ENCODE results near the gene CLEC4D.
A peak's percentile ranks its signal among the peaks of the same experiment; 100 is the strongest.

DNA sequence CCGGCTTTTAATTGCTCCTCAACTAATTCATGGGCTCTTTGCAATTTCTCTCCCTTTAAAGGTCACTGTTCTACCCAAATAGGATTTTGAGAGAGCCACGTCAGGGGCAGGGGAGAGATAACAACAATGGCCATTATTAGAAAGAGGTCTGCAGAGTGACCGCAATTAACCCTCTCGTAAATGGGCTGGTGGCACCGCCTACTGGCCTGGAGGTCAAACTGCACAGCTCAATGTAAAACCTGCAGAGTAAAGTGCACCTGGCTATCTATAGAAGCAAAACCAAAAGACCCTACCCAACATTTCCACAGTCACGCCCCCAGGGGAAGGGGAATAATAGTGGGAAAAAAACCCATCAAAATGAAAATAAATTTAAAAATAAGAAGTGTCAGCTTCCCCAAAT, 49.0 kb downstream of the CLEC4D start:
- TF ChIP-seq, protein P1, sequence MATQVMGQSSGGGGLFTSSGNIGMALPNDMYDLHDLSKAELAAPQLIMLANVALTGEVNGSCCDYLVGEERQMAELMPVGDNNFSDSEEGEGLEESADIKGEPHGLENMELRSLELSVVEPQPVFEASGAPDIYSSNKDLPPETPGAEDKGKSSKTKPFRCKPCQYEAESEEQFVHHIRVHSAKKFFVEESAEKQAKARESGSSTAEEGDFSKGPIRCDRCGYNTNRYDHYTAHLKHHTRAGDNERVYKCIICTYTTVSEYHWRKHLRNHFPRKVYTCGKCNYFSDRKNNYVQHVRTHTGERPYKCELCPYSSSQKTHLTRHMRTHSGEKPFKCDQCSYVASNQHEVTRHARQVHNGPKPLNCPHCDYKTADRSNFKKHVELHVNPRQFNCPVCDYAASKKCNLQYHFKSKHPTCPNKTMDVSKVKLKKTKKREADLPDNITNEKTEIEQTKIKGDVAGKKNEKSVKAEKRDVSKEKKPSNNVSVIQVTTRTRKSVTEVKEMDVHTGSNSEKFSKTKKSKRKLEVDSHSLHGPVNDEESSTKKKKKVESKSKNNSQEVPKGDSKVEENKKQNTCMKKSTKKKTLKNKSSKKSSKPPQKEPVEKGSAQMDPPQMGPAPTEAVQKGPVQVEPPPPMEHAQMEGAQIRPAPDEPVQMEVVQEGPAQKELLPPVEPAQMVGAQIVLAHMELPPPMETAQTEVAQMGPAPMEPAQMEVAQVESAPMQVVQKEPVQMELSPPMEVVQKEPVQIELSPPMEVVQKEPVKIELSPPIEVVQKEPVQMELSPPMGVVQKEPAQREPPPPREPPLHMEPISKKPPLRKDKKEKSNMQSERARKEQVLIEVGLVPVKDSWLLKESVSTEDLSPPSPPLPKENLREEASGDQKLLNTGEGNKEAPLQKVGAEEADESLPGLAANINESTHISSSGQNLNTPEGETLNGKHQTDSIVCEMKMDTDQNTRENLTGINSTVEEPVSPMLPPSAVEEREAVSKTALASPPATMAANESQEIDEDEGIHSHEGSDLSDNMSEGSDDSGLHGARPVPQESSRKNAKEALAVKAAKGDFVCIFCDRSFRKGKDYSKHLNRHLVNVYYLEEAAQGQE (IDR thresholded peaks at IDR 0.05; ENCODE audit: low read depth) = no peak
- TF ChIP-seq, protein P2, sequence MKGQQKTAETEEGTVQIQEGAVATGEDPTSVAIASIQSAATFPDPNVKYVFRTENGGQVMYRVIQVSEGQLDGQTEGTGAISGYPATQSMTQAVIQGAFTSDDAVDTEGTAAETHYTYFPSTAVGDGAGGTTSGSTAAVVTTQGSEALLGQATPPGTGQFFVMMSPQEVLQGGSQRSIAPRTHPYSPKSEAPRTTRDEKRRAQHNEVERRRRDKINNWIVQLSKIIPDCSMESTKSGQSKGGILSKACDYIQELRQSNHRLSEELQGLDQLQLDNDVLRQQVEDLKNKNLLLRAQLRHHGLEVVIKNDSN (IDR thresholded peaks at IDR 0.05) = no peak
- TF ChIP-seq, protein P3, sequence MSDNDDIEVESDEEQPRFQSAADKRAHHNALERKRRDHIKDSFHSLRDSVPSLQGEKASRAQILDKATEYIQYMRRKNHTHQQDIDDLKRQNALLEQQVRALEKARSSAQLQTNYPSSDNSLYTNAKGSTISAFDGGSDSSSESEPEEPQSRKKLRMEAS (IDR thresholded peaks at IDR 0.05) = no peak
- TF ChIP-seq RAD21 (IDR thresholded peaks at IDR 0.05; ENCODE audit: low read depth) = peak; percentile 40
